Progenitor cell of endocrine pancreas (in vitro differentiated cells): ENCODE measurements around the gene B3GALT5. TPM values are rescaled to one million over a fixed set of nuclear protein-coding genes. Genes with fewer than 3 reads are reported as not detected.

ENCODE experiments used
- DNase-seq: peaks from one replicate; pipeline ENCODE4 v3.0.0; 2021; ENCODE audit warnings: low spot score; ENCODE audit not compliant: unreplicated experiment
- H3K27ac Mint-ChIP-seq: 2 replicates; pipeline ENCODE4 v1.8.0; 2021; ENCODE audit warnings: mild to moderate bottlenecking, moderate library complexity, mixed read lengths
- H3K27me3 Mint-ChIP-seq: 2 replicates; pipeline ENCODE4 v1.8.0; 2021; ENCODE audit warnings: mixed read lengths
- H3K36me3 Mint-ChIP-seq: 2 replicates; pipeline ENCODE4 v1.8.0; 2022; ENCODE audit warnings: mixed read lengths; ENCODE audit not compliant: insufficient read depth
- H3K4me1 Mint-ChIP-seq: 2 replicates; pipeline ENCODE4 v1.8.0; 2021; ENCODE audit warnings: low read depth, mixed read lengths
- H3K4me3 Mint-ChIP-seq: 2 replicates; pipeline ENCODE4 v1.8.0; 2021; ENCODE audit warnings: low read depth, mild to moderate bottlenecking, moderate library complexity, mixed read lengths
- H3K9me3 Mint-ChIP-seq: 2 replicates; pipeline ENCODE4 v1.8.0; 2021; ENCODE audit warnings: low read depth, mixed read lengths
- CTCF ChIP-seq: fragments of 200-600 bp; sonication (generic); IDR thresholded peaks from one replicate; pipeline ENCODE4 v1.5.0; 2021; ENCODE audit warnings: antibody characterized with exemption, mild to moderate bottlenecking; ENCODE audit not compliant: unreplicated experiment
- total RNA-seq: library from RNA; stranded (reverse); gene quantifications from 2 replicates; pipeline ENCODE4 v1.2.1, GENCODE V29; 2021

Gene B3GALT5
- total RNA-seq, 1 donor from 2014 or later = 0.86 TPM

- H3K27ac Mint-ChIP-seq = peak overlapping the region; percentile 74
- no peak overlapping the region for H3K4me3 Mint-ChIP-seq
- H3K9me3 Mint-ChIP-seq = no peaks in the 10 kb centered on the region
- H3K27me3 Mint-ChIP-seq = peaks cover 51% of the 10 kb centered on the region
- H3K4me1 Mint-ChIP-seq = peaks cover 22% of the 10 kb centered on the region
- no peak for TF ChIP-seq CTCF
- no peak for DNase-seq
- no peaks in the 10 kb centered on the region for H3K36me3 Mint-ChIP-seq
Observed at GRCh38 chr21:39610703-39611102, 2.0 kb upstream of the B3GALT5 start.

- H3K4me1 Mint-ChIP-seq = peaks cover 22% of the 10 kb centered on the region
Observed at GRCh38 chr21:39611551-39612190, 1.1 kb upstream of the B3GALT5 start.

GRCh38 chr21:39613041-39613934, 548 bp downstream of the B3GALT5 start:
- peaks cover 57% of the 10 kb centered on the region for H3K27me3 Mint-ChIP-seq
- peak overlapping the region; percentile 73 for H3K4me3 Mint-ChIP-seq
- peak overlapping the region; percentile 76 for H3K27ac Mint-ChIP-seq
- DNase-seq = no peak
- peaks cover 22% of the 10 kb centered on the region for H3K4me1 Mint-ChIP-seq
- no peaks in the 10 kb centered on the region for H3K36me3 Mint-ChIP-seq
- TF ChIP-seq CTCF = no peak
- H3K9me3 Mint-ChIP-seq = no peaks in the 10 kb centered on the region

More at GRCh38 chr21:39611551-39612190, 1.1 kb upstream of the B3GALT5 start:
- DNase-seq = no peak
- TF ChIP-seq CTCF = no peak
- Mint-ChIP-seq H3K4me3 (peak overlapping the region; percentile 40), H3K36me3 (no peaks in the 10 kb centered on the region), H3K9me3 (no peaks in the 10 kb centered on the region), H3K27me3 (peaks cover 57% of the 10 kb centered on the region), H3K27ac (no peak overlapping the region)

- peaks cover 42% of the 10 kb centered on the region for H3K27me3 Mint-ChIP-seq
Observed at GRCh38 chr21:39616211-39616772, 3.6 kb downstream of the B3GALT5 start.

More at GRCh38 chr21:39616211-39616772, 3.6 kb downstream of the B3GALT5 start:
- TF ChIP-seq CTCF = no peak
- no peak overlapping the region for H3K27ac Mint-ChIP-seq
- no peak overlapping the region for H3K4me3 Mint-ChIP-seq
- peaks cover 3% of the 10 kb centered on the region for H3K9me3 Mint-ChIP-seq
- no peak for DNase-seq
- H3K36me3 Mint-ChIP-seq = no peaks in the 10 kb centered on the region
- H3K4me1 Mint-ChIP-seq = peaks cover 9% of the 10 kb centered on the region
